Measurements from ENCODE around the gene CD58. TPM values are rescaled to one million over a fixed set of nuclear protein-coding genes. Genes with fewer than 3 reads are reported as not detected.
"Not testable (repeated sequence)": the region's sequence is repeated elsewhere in the genome, so short reads cannot be mapped to it uniquely, and the experiment has no call there.

Gene CD58, protein sequence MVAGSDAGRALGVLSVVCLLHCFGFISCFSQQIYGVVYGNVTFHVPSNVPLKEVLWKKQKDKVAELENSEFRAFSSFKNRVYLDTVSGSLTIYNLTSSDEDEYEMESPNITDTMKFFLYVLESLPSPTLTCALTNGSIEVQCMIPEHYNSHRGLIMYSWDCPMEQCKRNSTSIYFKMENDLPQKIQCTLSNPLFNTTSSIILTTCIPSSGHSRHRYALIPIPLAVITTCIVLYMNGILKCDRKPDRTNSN
- total RNA-seq, result 20.6 and 23.5 TPM in 2 replicates

DNA sequence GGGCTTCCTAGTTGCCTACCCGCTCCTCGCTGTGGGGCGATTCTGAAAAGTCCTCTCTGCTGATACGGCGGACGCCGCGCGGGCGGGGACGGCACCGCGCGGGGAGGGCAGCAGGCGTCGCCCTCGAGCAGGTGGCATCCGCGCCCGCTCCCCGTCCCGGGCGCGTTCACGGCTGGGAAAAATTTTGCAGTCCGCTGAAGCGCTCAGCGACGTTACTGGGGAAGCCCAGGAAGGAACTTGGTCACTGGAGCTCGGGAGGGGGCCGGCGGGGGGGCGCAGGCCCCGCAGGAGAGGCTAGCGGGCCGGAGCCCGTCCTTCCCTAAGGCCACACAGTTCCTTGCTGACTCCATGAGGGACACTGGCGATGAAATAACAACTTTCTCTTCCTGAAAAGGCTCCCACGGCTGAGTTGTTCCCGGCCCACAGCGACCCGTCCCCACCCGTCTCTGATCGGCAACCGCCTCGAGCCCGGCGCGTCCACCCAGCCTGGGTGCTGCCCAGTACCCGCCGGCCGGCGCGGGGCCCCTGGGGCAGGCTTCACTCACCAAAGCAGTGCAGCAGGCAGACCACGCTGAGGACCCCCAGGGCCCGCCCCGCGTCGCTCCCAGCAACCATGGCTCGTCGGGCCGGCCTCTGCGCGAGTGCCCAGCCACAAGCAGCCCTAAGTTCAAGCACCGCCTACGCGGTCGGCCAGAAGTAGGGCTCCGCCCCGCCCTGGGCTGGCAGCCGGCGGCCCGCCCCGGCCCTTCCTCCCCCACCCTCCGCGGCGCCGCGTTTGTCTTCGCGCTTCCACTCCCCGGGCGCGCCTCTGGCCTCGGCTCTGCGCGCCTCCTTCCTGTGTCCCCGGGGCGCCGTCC lies at the start of gene CD58:
Gene CD58, minus strand, starts transcription at position 669 of the 857 bp plus-strand sequence. Its CDS starts 54 bp downstream, at position 615.
- TF ChIP-seq, protein P1, sequence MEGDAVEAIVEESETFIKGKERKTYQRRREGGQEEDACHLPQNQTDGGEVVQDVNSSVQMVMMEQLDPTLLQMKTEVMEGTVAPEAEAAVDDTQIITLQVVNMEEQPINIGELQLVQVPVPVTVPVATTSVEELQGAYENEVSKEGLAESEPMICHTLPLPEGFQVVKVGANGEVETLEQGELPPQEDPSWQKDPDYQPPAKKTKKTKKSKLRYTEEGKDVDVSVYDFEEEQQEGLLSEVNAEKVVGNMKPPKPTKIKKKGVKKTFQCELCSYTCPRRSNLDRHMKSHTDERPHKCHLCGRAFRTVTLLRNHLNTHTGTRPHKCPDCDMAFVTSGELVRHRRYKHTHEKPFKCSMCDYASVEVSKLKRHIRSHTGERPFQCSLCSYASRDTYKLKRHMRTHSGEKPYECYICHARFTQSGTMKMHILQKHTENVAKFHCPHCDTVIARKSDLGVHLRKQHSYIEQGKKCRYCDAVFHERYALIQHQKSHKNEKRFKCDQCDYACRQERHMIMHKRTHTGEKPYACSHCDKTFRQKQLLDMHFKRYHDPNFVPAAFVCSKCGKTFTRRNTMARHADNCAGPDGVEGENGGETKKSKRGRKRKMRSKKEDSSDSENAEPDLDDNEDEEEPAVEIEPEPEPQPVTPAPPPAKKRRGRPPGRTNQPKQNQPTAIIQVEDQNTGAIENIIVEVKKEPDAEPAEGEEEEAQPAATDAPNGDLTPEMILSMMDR (IDR thresholded peaks at IDR 0.05; ENCODE audit: extremely low read depth, low read depth, low read length), result peak; percentile 60
- H3K4me1 ChIP-seq (ENCODE audit: insufficient read depth, low read length), result peaks cover 29% of the 10 kb centered on the region
- H4K20me1 ChIP-seq (ENCODE audit: insufficient read depth, low read length), result no peaks in the 10 kb centered on the region
- peaks cover 17% of the 10 kb centered on the region for H3K79me2 ChIP-seq (ENCODE audit: insufficient read depth, low read length)
- peaks cover 6% of the 10 kb centered on the region for H3K27me3 ChIP-seq (ENCODE audit: insufficient read depth, low read length)
- peak within 1 kb of the TSS; percentile 80 for H3K27ac ChIP-seq (ENCODE audit: low read depth, low read length)
- H2AFZ ChIP-seq (ENCODE audit: low read length), result peak within 1 kb of the TSS; percentile 92
- DNase-seq (ENCODE audit: insufficient read length, low spot score, missing footprints), result peak; percentile 96
- H3K9me3 ChIP-seq (ENCODE audit: low read depth, low read length), result no peaks in the 10 kb centered on the region
- peak within 1 kb of the TSS; percentile 91 for H3K4me3 ChIP-seq (ENCODE audit: insufficient read depth, low read length)
- no peaks in the 10 kb centered on the region for H3K36me3 ChIP-seq (ENCODE audit: insufficient read depth, low read length)
- peak within 1 kb of the TSS; percentile 89 for H3K4me2 ChIP-seq (ENCODE audit: insufficient read depth, low read length)

DNA sequence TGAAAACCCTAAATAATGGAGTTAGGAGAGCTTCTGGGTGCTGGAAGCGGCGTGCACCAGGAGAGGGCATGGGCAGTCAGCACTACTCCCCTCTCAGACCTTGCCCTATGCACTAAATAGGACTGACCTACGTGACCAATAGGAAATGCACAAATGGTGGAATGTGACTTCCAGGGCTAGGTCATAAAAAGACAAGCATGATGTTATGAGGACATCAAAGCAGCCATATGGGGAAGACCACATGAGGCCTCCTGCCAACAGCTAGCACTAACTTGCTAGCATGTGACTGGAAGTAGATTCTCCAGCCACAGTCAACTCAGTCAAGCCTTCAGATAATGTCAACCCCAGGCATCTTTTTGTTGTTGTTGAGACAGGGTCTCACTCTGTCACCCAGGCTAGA lies 49.6 kb upstream of the CD58 start:
- H3K36me3 ChIP-seq (ENCODE audit: insufficient read depth, low read length); H3K9me3 ChIP-seq (ENCODE audit: low read depth, low read length); H4K20me1 ChIP-seq (ENCODE audit: insufficient read depth, low read length); H3K27me3 ChIP-seq (ENCODE audit: insufficient read depth, low read length); H3K4me1 ChIP-seq (ENCODE audit: insufficient read depth, low read length); H3K4me3 ChIP-seq (ENCODE audit: insufficient read depth, low read length); H2AFZ ChIP-seq (ENCODE audit: low read length); DNase-seq (ENCODE audit: insufficient read length, low spot score, missing footprints); H3K79me2 ChIP-seq (ENCODE audit: insufficient read depth, low read length); H3K4me2 ChIP-seq (ENCODE audit: insufficient read depth, low read length); H3K27ac ChIP-seq (ENCODE audit: low read depth, low read length): not testable (repeated sequence)

DNA sequence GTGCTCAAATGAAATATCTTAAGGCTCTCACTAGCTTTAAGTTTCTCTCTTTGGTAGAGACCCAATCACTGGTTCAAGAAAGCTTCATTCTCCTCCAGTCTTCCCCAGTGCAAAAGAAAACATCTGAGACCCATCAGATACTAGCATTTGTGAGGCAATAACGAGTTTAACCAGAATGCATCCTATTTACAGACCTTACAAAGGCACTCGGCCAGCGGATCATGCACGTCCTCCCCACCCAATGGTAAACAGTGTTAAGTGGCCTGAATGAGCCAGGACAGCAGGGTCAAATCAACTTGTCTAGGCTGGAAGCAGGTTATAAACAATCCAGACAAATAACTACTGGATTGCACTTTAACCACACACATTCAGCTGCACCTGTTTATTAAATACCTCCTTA lies 48.3 kb upstream of the CD58 start:
- not testable (repeated sequence) for H4K20me1 ChIP-seq (ENCODE audit: insufficient read depth, low read length); H3K36me3 ChIP-seq (ENCODE audit: insufficient read depth, low read length); H3K27me3 ChIP-seq (ENCODE audit: insufficient read depth, low read length); H2AFZ ChIP-seq (ENCODE audit: low read length); H3K4me2 ChIP-seq (ENCODE audit: insufficient read depth, low read length); DNase-seq (ENCODE audit: insufficient read length, low spot score, missing footprints); H3K9me3 ChIP-seq (ENCODE audit: low read depth, low read length); H3K4me1 ChIP-seq (ENCODE audit: insufficient read depth, low read length); H3K27ac ChIP-seq (ENCODE audit: low read depth, low read length); H3K79me2 ChIP-seq (ENCODE audit: insufficient read depth, low read length); H3K4me3 ChIP-seq (ENCODE audit: insufficient read depth, low read length)

DNA sequence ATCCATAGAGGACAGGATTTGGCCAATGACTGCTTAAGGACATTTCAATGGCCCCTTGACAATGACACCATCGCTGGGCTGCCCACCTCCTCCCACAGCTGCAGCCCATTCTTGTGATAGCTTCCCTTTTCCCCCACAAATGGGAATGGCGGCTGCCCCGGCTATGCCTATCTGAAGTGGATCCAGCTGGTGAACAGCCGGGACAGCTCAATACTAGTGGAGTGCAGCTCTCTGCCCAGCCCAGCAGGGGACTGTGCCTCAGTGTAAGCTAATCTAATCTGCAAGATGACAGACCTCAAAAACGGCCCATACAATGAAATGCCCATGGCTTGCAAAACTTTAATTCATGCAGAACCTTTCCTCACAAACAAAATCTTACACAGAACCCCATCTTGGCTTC lies 47.0 kb upstream of the CD58 start:
- not testable (repeated sequence) for H3K36me3 ChIP-seq (ENCODE audit: insufficient read depth, low read length); H3K27me3 ChIP-seq (ENCODE audit: insufficient read depth, low read length); H3K79me2 ChIP-seq (ENCODE audit: insufficient read depth, low read length); H3K9me3 ChIP-seq (ENCODE audit: low read depth, low read length); H3K4me2 ChIP-seq (ENCODE audit: insufficient read depth, low read length); H3K4me1 ChIP-seq (ENCODE audit: insufficient read depth, low read length); DNase-seq (ENCODE audit: insufficient read length, low spot score, missing footprints); H3K4me3 ChIP-seq (ENCODE audit: insufficient read depth, low read length); H3K27ac ChIP-seq (ENCODE audit: low read depth, low read length); H4K20me1 ChIP-seq (ENCODE audit: insufficient read depth, low read length); H2AFZ ChIP-seq (ENCODE audit: low read length)

DNA sequence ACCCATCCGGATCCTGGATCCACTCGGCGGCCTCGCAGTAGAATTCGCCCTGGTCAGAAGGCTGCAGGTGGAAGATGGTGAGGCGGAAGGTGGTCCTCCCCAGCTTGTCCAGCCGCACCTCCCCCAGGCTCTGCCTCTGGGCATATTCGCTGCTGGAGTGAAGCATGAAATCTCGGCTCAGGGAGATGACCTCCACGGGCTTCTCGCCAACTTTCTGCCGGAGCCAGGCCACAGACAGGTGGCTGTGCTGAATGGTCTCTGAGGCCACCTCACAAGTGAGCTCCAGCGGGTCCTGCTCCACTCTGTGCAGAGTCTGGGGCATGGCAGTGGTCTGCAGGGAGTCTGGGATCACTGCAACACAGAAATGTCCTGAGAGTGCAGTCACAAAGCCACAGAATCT lies 43.0 kb upstream of the CD58 start:
- H3K4me3 ChIP-seq (ENCODE audit: insufficient read depth, low read length); H3K4me2 ChIP-seq (ENCODE audit: insufficient read depth, low read length); DNase-seq (ENCODE audit: insufficient read length, low spot score, missing footprints); H3K79me2 ChIP-seq (ENCODE audit: insufficient read depth, low read length); H4K20me1 ChIP-seq (ENCODE audit: insufficient read depth, low read length); H3K27ac ChIP-seq (ENCODE audit: low read depth, low read length); H3K9me3 ChIP-seq (ENCODE audit: low read depth, low read length); H3K36me3 ChIP-seq (ENCODE audit: insufficient read depth, low read length); H2AFZ ChIP-seq (ENCODE audit: low read length); H3K27me3 ChIP-seq (ENCODE audit: insufficient read depth, low read length); H3K4me1 ChIP-seq (ENCODE audit: insufficient read depth, low read length): not testable (repeated sequence)

DNA sequence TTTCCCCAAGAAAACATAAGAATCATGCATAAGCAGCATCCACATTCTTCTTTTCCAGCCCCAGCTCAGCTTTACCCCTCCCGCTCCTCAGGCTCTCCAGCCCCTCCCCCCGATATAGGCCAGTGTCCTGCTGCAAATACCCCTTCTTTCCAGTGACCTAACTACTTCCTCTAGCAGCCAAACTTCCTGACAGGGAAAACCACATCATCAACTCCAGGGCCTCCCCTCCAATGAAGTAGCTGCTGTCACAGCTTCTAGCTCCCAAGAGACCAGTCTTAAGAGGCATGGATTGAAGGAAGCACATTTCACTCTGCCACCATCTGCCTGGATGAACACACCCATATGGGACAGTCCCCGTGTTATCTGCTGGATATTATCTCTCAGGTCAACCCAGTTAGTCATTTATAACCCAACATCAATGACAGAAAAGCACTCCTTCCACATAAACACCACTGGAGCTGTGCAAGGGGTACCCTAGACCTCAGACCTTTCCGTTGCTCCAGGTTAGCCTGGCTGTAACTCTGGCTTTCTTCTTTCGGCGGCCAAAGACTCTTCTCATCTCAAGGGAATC lies 39.1 kb upstream of the CD58 start:
- not testable (repeated sequence) for H3K27me3 ChIP-seq (ENCODE audit: insufficient read depth, low read length); H3K36me3 ChIP-seq (ENCODE audit: insufficient read depth, low read length); H4K20me1 ChIP-seq (ENCODE audit: insufficient read depth, low read length); H3K79me2 ChIP-seq (ENCODE audit: insufficient read depth, low read length); DNase-seq (ENCODE audit: insufficient read length, low spot score, missing footprints); H3K4me3 ChIP-seq (ENCODE audit: insufficient read depth, low read length); H3K4me2 ChIP-seq (ENCODE audit: insufficient read depth, low read length); H3K4me1 ChIP-seq (ENCODE audit: insufficient read depth, low read length); H2AFZ ChIP-seq (ENCODE audit: low read length); H3K9me3 ChIP-seq (ENCODE audit: low read depth, low read length); H3K27ac ChIP-seq (ENCODE audit: low read depth, low read length)

DNA sequence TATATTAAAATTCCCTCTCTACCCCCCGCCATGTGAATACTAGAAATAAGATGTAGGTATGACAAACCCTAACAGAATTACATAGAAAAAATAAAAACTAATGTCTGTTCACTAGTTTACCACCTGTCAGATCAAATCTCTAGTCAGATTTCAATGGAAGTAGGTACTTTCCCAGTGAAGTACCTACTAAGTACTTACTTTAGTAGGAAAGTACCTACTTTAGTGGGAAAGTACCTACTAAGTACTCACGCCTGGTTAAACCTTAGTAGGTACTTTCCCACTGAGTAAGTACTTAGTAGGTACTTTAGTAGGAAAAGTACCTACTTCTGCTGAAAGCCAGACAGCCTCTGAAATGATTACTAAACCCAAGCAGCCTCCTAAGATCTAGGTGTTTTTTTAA lies 38.0 kb upstream of the CD58 start:
- H3K4me1 ChIP-seq (ENCODE audit: insufficient read depth, low read length); DNase-seq (ENCODE audit: insufficient read length, low spot score, missing footprints); H3K36me3 ChIP-seq (ENCODE audit: insufficient read depth, low read length); H3K27ac ChIP-seq (ENCODE audit: low read depth, low read length); H3K4me3 ChIP-seq (ENCODE audit: insufficient read depth, low read length); H2AFZ ChIP-seq (ENCODE audit: low read length); H3K27me3 ChIP-seq (ENCODE audit: insufficient read depth, low read length); H3K79me2 ChIP-seq (ENCODE audit: insufficient read depth, low read length); H3K9me3 ChIP-seq (ENCODE audit: low read depth, low read length); H4K20me1 ChIP-seq (ENCODE audit: insufficient read depth, low read length); H3K4me2 ChIP-seq (ENCODE audit: insufficient read depth, low read length): not testable (repeated sequence)

DNA sequence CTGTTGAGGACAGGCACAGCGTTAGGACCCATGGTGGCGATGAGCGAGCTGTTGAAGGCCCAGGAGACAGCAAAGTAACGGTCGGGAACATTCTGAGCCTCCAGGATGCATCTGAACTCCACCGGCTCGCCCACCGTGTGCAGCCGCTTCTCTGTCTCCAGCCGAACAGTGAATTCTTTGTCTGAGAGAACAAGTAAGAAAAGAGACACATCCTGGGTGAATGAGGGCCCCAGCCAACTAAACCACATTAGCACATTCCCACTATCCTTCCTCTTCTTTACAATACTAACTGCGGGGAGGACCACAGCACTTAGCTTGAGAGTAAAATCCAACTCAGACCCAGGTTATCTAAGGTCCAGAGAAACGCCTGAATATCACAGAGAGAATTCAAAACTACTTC lies 37.3 kb upstream of the CD58 start:
- not testable (repeated sequence) for H3K9me3 ChIP-seq (ENCODE audit: low read depth, low read length); H3K27me3 ChIP-seq (ENCODE audit: insufficient read depth, low read length); H3K27ac ChIP-seq (ENCODE audit: low read depth, low read length); H3K4me3 ChIP-seq (ENCODE audit: insufficient read depth, low read length); DNase-seq (ENCODE audit: insufficient read length, low spot score, missing footprints); H4K20me1 ChIP-seq (ENCODE audit: insufficient read depth, low read length); H2AFZ ChIP-seq (ENCODE audit: low read length); H3K79me2 ChIP-seq (ENCODE audit: insufficient read depth, low read length); H3K4me1 ChIP-seq (ENCODE audit: insufficient read depth, low read length); H3K36me3 ChIP-seq (ENCODE audit: insufficient read depth, low read length); H3K4me2 ChIP-seq (ENCODE audit: insufficient read depth, low read length)

All from osteoblast (primary cell).